Measurements from ENCODE around the gene ZNF101.

DNA sequence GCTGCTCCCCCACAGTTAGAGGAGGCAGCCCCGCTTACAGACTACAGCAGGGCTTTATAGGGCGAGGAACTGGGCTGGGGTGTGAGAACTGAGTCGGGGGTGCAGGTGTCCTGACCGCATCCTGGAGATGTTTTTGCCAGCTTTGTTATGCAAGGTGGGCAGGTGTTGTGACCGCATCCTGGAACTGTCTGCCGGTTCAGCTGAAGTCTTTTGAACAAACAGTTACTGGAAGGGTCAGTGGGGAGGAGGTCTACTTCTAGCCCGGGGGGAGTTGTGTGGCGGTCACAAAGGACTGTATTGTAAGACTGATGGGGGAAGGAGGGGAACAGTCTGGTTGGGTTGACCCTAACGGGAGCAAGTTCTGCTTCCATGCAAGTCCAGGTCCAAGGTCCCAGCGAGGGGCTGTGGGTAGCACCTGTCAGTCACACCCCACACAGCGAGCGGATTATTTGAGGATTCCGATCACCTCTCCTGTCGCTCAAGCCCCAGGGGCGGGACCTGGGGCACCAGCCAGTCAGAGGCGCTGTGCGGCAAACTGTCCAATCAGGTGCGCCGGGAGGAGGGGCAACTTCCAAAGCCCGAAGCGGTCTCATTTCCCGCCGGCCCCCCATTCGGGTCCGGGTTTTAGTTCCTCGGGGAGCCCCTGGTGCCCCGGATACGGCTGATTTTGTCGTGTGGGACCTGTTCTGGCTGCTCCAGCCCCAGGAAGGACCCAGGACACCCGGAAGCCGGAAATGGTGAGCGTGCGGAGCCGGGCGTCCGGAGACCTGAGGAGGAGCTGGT is at the start of gene ZNF101:
- TF ChIP-seq, protein P1, sequence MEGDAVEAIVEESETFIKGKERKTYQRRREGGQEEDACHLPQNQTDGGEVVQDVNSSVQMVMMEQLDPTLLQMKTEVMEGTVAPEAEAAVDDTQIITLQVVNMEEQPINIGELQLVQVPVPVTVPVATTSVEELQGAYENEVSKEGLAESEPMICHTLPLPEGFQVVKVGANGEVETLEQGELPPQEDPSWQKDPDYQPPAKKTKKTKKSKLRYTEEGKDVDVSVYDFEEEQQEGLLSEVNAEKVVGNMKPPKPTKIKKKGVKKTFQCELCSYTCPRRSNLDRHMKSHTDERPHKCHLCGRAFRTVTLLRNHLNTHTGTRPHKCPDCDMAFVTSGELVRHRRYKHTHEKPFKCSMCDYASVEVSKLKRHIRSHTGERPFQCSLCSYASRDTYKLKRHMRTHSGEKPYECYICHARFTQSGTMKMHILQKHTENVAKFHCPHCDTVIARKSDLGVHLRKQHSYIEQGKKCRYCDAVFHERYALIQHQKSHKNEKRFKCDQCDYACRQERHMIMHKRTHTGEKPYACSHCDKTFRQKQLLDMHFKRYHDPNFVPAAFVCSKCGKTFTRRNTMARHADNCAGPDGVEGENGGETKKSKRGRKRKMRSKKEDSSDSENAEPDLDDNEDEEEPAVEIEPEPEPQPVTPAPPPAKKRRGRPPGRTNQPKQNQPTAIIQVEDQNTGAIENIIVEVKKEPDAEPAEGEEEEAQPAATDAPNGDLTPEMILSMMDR (IDR thresholded peaks at IDR 0.05), result no peak
- TF ChIP-seq EZH2 (IDR thresholded peaks at IDR 0.05; ENCODE audit: borderline replicate concordance, insufficient read depth, low read depth, low read length, poor library complexity, severe bottlenecking), result no peak

Measured in B cell (primary cell).